Neutrophil (primary cell): Measurements from ENCODE around the gene ALDH9A1.
"Not testable (repeated sequence)": the region's sequence is repeated elsewhere in the genome, so short reads cannot be mapped to it uniquely, and the experiment has no call there.

ENCODE experiments used
- H3K27ac ChIP-seq: fragments of 200-600 bp; sonication (generic); 2 replicates; pipeline ENCODE4 v1.5.1; 2016; ENCODE audit warnings: mild to moderate bottlenecking, moderate library complexity
- H3K27me3 ChIP-seq: fragments of 200-600 bp; sonication (generic); 2 replicates; pipeline ENCODE4 v1.6.0; 2016; ENCODE audit warnings: mild to moderate bottlenecking
- H3K36me3 ChIP-seq: fragments of 200-600 bp; sonication (generic); 2 replicates; pipeline ENCODE4 v1.5.1; 2017
- H3K4me1 ChIP-seq, 2 experiments: fragments of 200-600 bp in 1 of 2; sonication (generic) in 1 of 2; 1 replicate in 1 of 2; 2 replicates in 1 of 2; pipeline versions ENCODE4 v1.5.1 to v1.6.1; 2013 to 2016; ENCODE audit warnings: low read depth in 1 of 2, low read length in 1 of 2, mild to moderate bottlenecking in 1 of 2, moderate library complexity in 1 of 2; ENCODE audit not compliant: control insufficient read depth in 1 of 2, insufficient read depth in 1 of 2
- H3K4me3 ChIP-seq, 2 experiments: fragments of 200-600 bp in 1 of 2; sonication (generic) in 1 of 2; 1 replicate in 1 of 2; 2 replicates in 1 of 2; pipeline ENCODE4 v1.5.1; 2013 to 2016; ENCODE audit warnings: low read depth in 1 of 2, low read length in 1 of 2, mild to moderate bottlenecking in 1 of 2, moderate library complexity in 1 of 2
- H3K9me3 ChIP-seq: fragments of 200-600 bp; sonication (generic); 2 replicates; pipeline ENCODE4 v1.5.1; 2016
- TF ChIP-seq, protein P1 (sequence below): fragments of 200-600 bp; sonication (generic); IDR thresholded peaks from 2 replicates; pipeline ENCODE4 v1.5.1; 2016; ENCODE audit warnings: antibody characterized with exemption

The ALDH9A1 gene

DNA sequence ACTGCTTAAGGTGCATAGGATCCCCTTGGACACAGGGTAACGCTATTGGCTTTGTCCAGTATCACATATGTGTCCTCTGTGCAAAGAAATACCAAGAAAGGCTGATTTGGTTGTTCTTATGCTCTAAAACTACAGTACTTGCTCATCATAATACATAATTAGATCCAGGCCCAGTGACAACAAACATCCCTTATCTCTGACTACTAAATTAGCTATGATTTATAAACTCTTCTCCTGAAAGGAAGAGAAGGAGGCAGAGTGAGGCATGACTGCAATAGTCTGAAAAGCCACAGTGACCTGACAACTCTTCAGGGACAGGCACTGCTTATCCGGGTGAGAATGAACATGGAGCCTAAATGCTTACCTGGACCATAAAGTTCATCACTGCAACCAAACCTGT lies 36.7 kb downstream of the ALDH9A1 start:
- no peak overlapping the region for H3K27ac ChIP-seq
- TF ChIP-seq, protein P1, sequence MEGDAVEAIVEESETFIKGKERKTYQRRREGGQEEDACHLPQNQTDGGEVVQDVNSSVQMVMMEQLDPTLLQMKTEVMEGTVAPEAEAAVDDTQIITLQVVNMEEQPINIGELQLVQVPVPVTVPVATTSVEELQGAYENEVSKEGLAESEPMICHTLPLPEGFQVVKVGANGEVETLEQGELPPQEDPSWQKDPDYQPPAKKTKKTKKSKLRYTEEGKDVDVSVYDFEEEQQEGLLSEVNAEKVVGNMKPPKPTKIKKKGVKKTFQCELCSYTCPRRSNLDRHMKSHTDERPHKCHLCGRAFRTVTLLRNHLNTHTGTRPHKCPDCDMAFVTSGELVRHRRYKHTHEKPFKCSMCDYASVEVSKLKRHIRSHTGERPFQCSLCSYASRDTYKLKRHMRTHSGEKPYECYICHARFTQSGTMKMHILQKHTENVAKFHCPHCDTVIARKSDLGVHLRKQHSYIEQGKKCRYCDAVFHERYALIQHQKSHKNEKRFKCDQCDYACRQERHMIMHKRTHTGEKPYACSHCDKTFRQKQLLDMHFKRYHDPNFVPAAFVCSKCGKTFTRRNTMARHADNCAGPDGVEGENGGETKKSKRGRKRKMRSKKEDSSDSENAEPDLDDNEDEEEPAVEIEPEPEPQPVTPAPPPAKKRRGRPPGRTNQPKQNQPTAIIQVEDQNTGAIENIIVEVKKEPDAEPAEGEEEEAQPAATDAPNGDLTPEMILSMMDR: no peak
- no peak overlapping the region for H3K4me3 ChIP-seq
- no peaks in the 10 kb centered on the region for H3K27me3 ChIP-seq
- no peaks in the 10 kb centered on the region for H3K4me1 ChIP-seq
- H3K9me3 ChIP-seq: no peaks in the 10 kb centered on the region
- peaks cover 69% of the 10 kb centered on the region for H3K36me3 ChIP-seq

DNA sequence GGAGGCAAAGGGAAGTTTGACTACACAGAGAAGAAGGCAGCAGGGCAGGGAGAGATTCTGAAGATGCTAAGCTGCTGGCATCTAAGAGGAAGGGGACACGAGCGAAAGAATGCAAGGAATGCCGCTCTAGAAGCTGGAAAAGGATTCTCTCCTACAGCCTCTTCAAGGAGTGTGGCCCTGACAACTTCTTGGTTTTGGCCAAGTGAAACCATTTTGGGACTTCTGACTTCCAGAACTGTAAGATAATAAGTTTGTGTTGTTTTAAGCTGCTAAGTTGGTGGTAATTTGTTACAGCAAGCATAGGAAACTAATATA lies 38.8 kb downstream of the ALDH9A1 start:
- H3K4me3 ChIP-seq: no peak overlapping the region
- no peak overlapping the region for H3K27ac ChIP-seq
- H3K9me3 ChIP-seq: no peaks in the 10 kb centered on the region
- H3K27me3 ChIP-seq: no peaks in the 10 kb centered on the region
- TF ChIP-seq, protein P1: no peak
- no peaks in the 10 kb centered on the region for H3K4me1 ChIP-seq
- peaks cover 58% of the 10 kb centered on the region for H3K36me3 ChIP-seq

DNA sequence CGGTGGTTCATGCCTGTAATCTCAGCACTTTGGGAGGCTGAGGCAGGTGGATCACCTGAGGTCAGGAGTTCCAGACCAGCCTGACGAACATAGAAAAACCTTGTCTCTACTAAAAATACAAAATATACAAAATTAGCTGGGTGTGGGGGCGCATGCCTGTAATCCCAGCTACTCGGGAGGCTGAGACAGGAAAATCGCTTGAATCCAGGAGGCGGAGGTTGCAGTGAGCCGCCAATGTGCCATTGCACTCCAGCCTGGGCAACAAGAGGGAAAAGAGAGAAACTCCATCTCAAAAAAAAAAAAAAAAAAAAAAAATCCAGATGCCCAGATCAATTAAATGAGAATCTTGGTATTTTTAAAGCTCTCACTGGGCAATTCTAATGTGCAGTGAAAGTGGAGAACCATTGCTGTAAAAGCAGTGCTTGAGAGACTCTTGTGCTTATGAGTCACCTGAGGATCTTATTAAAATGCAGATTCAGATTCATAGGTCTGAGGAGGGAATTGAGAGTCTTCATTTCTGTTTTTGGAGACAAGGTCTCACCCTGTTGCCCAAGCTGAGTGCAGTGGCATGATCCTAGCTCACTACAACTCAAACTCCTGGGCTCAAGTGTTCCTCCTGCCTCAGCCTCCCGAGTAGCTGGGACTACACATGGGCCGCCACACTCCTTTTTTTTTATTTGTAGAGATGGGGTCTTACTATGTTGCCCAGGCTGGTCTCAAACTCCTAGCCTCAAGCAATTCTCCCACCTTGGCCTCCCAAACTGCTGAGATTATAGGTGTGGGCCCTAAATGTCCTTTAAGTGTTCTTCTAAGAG lies 39.4 kb downstream of the ALDH9A1 start:
- H3K4me1 ChIP-seq, H3K9me3 ChIP-seq, H3K4me3 ChIP-seq, H3K27me3 ChIP-seq, H3K27ac ChIP-seq: not testable (repeated sequence)
- peaks cover 52% of the 10 kb centered on the region for H3K36me3 ChIP-seq

DNA sequence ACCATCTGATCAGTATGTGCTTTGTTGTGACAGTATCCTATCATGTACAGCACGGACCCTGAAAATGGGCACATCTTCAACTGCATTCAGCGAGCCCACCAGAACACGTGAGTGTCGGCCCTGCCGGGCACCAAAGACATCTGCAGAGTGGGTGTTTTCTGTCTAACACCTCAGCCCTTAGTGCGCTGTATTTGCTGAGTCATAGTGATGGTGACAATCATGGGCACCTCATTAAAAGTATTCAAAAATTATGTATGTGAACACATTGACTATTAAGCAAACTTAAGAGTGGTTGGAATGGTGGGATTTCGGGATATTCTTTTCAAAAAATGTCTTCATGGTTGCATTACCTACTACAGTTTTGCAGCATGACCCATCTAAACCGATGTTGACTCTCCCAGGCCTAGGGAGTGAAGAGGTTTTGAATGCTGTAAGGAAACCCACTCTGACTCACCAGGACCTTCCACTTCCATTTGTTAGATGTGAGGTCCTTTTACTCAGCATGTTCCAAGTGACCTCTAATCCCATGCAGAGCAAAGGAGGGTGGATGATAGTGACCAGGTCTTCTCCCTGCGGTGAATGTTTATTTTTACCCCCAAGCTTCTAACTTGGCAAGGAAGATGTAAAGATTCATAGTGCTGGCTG lies 47.3 kb downstream of the ALDH9A1 start:
- Histone ChIP-seq H3K27me3 (no peaks in the 10 kb centered on the region), H3K4me3 (no peak overlapping the region), H3K27ac (no peak overlapping the region), H3K36me3 (peaks cover 6% of the 10 kb centered on the region), H3K4me1 (no peaks in the 10 kb centered on the region), H3K9me3 (no peaks in the 10 kb centered on the region)
- TF ChIP-seq, protein P1: no peak

DNA sequence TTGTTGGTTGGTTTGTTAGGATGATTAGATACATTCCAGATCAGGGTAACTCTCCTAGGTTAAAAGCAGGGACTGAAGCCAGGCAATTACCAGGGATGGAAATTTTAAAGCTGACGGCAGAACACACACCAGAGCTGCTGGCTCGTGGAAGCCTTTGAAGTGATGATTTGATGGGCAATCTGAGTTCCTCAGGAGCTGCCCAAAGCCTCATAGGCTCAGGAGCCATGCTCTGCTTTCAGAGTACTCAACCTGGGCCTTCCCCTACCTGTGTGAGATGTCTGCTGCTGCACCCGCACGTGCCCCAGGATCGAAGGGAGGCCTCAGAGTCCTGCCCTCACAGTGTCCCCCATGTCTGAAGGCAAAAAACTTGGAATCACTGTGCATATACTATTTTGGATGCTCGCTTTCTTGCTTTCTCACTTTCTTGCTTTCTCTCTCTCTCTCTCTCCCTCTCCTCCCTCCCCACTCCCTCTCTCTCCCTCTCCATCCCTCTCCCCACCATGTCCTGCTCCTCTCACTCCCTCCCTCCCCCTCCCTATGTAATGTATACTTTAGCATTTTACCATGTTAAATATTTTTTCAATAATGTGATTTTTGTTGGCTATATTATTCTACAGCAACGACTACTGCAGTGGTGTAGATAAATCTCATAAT lies 49.3 kb downstream of the ALDH9A1 start:
- no peaks in the 10 kb centered on the region for H3K36me3 ChIP-seq
- H3K4me3 ChIP-seq: no peak overlapping the region
- H3K27ac ChIP-seq: no peak overlapping the region
- H3K27me3 ChIP-seq: no peaks in the 10 kb centered on the region
- TF ChIP-seq, protein P1: no peak
- no peaks in the 10 kb centered on the region for H3K9me3 ChIP-seq
- no peaks in the 10 kb centered on the region for H3K4me1 ChIP-seq

DNA sequence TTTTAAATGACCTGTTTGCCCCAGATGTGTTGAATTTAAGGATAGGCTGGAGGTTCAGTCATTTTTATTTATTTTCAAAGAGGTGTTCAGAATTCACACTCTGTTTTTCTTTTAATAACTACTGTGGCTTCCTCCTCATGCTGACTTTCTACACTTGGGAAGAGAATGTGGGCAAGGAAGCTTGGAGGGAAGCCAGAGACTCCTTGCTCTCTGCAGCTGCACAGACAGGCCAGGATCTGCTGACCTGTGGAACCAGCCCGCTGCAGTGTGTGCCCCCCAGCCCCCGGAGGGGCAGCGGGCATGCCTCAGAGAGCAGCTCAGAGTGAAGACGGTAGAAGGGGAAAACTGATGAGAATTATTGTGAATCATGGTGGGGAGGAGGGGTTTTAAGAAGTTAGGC lies 50.4 kb downstream of the ALDH9A1 start:
- no peaks in the 10 kb centered on the region for H3K4me1 ChIP-seq
- no peaks in the 10 kb centered on the region for H3K36me3 ChIP-seq
- H3K9me3 ChIP-seq: no peaks in the 10 kb centered on the region
- TF ChIP-seq, protein P1: no peak
- H3K27ac ChIP-seq: no peak overlapping the region
- no peaks in the 10 kb centered on the region for H3K27me3 ChIP-seq
- no peak overlapping the region for H3K4me3 ChIP-seq
